ENCODE data around the gene TMEM129. TPM values are rescaled to one million over a fixed set of nuclear protein-coding genes. Genes with fewer than 3 reads are reported as not detected.

The TMEM129 gene
- polyA plus RNA-seq, 1 experiment, result 33.8 TPM

- Histone ChIP-seq H3K27me3 (ENCODE audit: control insufficient read depth, insufficient read depth, low read length) (no peaks in the 10 kb centered on the region), H3K36me3 (ENCODE audit: control insufficient read depth, insufficient read depth, low read length) (peaks cover 8% of the 10 kb centered on the region; the same call in 1 of the 2 replicates), H3K4me3 (ENCODE audit: low read depth, low read length) (peak overlapping the region; percentile 82)
- no peak for TF ChIP-seq CTCF (IDR thresholded peaks at IDR 0.05; ENCODE audit: insufficient read depth, low read depth, low read length)
- CTCF ChIA-PET, result interaction anchor here (0.9 to 11.5 kb wide), 3 partner anchors 8 to 366 kb away, joined by 3 to 167 read pairs (median 3); no protein-coding TSS in a partner anchor
- no peak for DNase-seq (ENCODE audit: low read depth)
- POLR2A ChIA-PET, result no interaction called here
Measured at GRCh38 chr4:1722551-1723118, 1.5 kb upstream of the TMEM129 start.

- POLR2A ChIA-PET, result interaction anchor here (0.8 kb wide), 1 partner anchor 10 kb away, joined by 5 read pairs; the partner anchor contains the start of gene SLBP
- DNase-seq (ENCODE audit: low read depth), result no peak
- CTCF ChIA-PET, result interaction anchor here (0.9 to 11.5 kb wide), 3 partner anchors 8 to 30 kb away, joined by 3 to 167 read pairs (median 13); no protein-coding TSS in a partner anchor
- peak overlapping the region; percentile 82 for H3K4me3 ChIP-seq (ENCODE audit: low read depth, low read length)
- TF ChIP-seq CTCF (IDR thresholded peaks at IDR 0.05; ENCODE audit: insufficient read depth, low read depth, low read length), result no peak
- peaks cover 14% of the 10 kb centered on the region for H3K36me3 ChIP-seq (ENCODE audit: control insufficient read depth, insufficient read depth, low read length)
- H3K27me3 ChIP-seq (ENCODE audit: control insufficient read depth, insufficient read depth, low read length), result no peaks in the 10 kb centered on the region
Measured at GRCh38 chr4:1721666-1722550, 785 bp upstream of the TMEM129 start.

DNA sequence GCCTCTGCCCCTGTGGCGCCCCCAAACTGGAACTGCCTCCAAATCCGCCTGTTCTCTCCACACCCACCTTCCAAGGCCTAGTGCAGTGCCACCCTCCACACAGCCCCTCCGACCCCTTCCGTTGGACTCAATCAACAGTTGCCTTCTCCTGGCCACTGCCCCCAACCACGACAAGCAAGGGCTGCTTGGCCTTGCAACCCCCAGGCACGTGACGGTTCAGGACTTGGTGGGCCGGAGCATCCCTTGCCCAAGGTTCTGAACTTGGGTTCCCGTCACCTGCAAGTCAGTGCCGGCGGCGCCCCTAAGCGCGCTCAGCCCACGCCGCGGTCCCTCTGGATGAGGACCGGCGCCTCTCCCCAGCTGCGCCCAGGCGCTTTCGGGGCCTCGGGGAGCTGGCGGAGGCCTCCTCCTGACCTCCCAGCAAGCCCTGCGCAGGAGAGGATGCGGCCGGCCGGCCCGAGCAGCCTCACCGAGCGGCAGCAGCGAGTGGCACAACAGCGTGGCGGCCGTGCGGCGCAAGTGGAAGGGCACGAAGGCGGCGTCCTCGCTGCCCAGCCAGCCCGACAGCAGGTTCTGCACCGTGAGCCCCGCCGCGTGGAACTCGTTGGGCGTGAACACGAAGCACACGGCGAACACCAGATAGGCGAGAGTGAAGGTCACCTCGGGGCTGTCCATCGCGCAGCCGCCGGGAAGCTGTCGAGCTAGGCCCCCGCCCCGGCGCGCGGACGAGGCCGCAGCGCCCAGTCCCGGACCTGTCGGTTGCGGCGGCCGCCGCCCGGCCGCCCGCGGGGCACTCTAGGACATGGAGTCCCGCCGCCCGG lies 750 bp downstream of the TMEM129 start:
- ChIA-PET CTCF (interaction anchor here (0.9 to 11.5 kb wide), 3 partner anchors 9 to 28 kb away, joined by 3 to 167 read pairs (median 13); no protein-coding TSS in a partner anchor), POLR2A (interaction anchor here (0.6 kb wide), 1 partner anchor 371 kb away, joined by 5 read pairs; no protein-coding TSS in a partner anchor)

GRCh38 chr4:1718095-1718850 lies 2.9 kb downstream of the TMEM129 start:
- no peaks in the 10 kb centered on the region for H3K27me3 ChIP-seq (ENCODE audit: control insufficient read depth, insufficient read depth, low read length)
- no peak for TF ChIP-seq CTCF (IDR thresholded peaks at IDR 0.05; ENCODE audit: insufficient read depth, low read depth, low read length)
- H3K36me3 ChIP-seq (ENCODE audit: control insufficient read depth, insufficient read depth, low read length), result peaks cover 16% of the 10 kb centered on the region
- ChIA-PET CTCF (interaction anchor here (1.1 to 11.5 kb wide), 2 partner anchors 10 to 26 kb away, joined by 3 to 167 read pairs; no protein-coding TSS in a partner anchor), POLR2A (no interaction called here)
- H3K4me3 ChIP-seq (ENCODE audit: low read depth, low read length), result no peak overlapping the region
- DNase-seq (ENCODE audit: low read depth), result no peak

More for the DNA sequence above, 750 bp downstream of the TMEM129 start:
- peaks cover 18% of the 10 kb centered on the region for H3K36me3 ChIP-seq (ENCODE audit: control insufficient read depth, insufficient read depth, low read length)
- no peaks in the 10 kb centered on the region for H3K27me3 ChIP-seq (ENCODE audit: control insufficient read depth, insufficient read depth, low read length)
- no peak for DNase-seq (ENCODE audit: low read depth)
- TF ChIP-seq CTCF (IDR thresholded peaks at IDR 0.05; ENCODE audit: insufficient read depth, low read depth, low read length), result no peak
- peak overlapping the region; percentile 82 for H3K4me3 ChIP-seq (ENCODE audit: low read depth, low read length)
